Measurements from ENCODE around the gene ULBP2.
"Not testable (repeated sequence)": the region's sequence is repeated elsewhere in the genome, so short reads cannot be mapped to it uniquely, and the experiment has no call there.

ULBP2 gene

DNA sequence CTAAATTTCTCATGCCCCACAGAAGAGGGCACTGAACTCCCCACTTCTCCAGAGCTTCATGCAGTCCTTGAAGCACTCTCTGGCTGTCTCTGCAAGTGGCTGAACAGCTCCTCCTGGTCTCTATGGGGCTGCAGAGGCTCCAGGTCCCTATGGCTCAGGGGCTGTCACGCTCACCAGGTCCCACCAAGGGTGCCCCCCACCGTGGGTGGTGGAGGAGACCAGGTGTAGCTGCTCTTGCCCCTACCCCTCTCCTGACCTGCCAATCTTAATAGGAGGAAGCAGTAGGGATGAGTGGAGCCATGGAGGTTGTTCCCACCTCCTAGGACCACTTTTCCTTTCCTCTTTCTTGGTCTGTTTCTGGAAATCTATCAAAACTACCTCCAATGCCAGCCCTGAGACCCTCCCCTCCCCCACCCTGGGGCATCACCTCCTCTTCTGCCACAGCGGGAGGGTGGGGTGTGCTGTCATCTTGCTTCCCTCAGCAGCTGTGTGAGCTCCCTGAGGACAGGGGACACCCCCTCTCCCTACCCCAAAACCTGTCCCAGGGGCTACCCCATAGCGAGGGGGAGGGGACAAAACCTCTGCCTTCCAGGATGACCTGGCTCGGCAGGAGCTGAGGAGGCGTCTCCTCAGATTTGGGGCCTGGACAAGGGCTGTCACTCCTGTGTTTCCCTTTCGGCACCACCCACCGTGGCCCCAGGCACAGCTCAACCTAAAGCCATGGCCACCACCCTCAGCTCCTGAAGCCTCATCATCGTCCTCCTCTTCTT, 31.9 kb upstream of the ULBP2 start:
- DNase-seq, result no peak

DNA sequence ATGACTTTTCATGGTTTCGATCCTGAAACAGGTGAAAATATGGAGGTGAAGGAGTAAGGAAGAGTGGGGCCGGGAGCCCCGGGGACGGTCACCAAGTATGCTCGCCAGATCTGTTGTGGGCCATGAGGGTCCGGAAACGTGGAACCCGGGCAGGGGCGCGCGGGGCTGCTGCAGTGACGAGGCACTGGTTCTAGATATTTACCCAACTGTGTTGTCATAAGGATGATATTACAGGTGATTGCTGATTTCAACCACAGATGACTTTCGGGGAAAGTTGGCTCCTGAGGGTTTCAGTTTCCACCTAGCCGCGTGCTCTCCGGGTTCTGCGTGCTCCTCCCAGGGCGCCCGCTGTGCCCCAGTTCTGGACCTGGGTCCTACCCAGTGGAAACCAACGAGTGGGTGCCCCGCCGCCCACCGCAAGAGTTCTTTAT, 31.1 kb upstream of the ULBP2 start:
- DNase-seq, result no peak

DNA sequence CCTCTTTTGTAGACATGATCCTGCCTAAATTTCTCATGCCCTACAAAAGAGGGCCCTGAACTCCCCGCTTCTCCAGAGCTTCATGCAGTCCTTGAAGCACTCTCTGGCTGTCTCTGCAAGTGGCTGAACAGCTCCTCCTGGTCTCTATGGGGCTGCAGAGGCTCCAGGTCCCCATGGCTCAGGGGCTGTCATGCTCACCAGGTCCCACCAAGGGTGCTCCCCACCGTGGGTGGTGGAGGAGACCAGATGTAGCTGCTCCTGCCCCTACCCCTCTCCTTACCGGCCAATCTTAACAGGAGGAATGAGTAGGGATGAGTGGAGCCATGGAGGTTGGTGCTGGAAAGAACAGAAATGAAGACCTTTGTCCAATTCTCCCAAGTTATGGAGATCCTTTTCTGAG, 29.1 kb upstream of the ULBP2 start:
- not testable (repeated sequence) for DNase-seq

DNA sequence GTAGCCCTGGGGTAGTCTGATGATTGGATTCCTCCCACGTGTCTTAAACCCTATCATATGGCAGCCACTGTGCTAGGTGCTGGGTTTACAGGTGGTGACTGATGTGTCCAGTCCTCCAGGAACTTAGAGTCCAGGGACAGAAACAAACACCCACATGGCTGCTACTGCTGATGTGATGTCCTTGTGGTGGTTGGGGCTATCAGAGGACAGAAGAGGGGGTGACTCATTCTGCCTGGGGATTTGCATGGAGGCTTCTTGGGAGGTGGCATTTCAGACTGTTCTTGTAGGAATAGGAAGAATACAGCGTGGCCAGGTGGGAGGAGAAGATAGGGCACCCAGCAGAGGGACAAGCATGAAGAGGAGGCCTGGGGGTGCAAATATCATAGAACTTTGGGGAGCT, 28.7 kb upstream of the ULBP2 start:
- peak; percentile 44 for DNase-seq

DNA sequence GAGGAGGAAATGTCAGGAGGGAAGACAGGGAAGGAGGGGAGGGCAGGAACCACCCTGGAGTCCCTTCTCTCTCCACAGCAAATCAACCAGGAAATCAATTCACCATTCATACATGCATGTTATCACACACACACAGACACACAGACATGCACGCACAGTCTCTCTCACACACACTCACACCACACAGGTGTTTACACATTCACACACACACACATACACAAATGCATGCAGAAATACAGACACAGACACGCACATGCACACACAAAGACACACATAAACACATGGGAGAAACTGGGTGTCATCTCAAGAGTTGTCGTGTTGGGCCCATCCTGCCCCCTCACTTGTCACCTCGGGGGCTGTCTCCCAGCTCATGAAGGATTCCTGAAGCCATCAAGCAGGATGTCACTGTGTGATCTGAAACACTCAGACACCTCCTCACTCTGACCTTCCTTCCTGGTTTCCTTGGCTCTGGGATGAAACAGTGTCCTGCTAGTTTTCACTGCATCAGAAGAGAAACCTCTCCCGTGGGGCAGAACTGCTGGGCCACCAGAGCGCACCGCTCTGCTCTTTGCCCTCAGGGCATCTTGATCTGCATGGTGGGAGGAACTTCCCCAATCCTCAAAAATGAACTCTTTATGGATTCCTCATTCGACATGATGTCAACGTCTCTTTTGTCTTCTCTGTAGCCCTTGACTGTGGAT, 28.1 kb upstream of the ULBP2 start:
- DNase-seq, result no peak

DNA sequence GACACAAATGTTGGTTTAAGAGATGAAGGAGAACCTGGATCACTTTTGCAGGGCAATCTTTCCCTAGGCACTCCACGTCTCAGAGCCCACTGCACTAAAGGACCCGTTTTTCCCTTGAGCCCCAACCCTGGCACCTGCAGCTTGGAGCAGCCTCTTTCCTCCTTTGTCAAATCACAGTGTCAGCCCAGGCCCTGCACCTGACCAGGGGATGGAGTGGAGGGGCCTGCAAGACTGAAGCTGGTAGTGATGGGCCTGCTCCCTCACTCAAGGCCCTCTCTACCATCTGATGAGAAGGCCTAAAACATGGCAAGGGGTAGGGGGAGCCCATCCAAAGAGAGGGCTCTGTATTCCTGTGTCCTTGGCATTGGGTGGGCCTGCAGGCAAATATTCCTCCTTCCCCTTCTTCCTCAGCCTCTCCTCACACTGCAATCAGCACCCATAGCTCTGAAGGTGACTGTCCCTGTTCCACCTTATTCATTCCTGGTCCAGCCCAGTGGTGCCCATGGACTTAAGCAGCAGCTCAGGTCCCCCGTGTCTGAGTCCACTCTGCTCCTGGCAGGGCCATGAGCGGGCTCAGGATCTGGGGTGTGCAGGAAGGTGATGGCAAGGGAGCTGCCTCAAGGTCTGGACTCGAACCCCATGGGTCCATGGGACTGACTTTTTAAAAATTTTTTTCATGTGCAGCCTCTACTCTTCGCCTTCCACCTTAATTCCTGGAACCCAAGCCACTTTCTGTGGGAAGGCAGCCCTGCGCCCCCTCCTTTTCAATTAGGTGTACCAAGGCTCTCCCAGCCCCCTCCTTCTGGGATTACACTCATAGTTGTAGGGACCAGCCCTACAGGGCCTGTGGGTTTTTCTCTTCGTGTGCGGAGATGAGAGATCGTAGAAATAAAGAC, 25.6 kb upstream of the ULBP2 start:
- no peak for DNase-seq

DNA sequence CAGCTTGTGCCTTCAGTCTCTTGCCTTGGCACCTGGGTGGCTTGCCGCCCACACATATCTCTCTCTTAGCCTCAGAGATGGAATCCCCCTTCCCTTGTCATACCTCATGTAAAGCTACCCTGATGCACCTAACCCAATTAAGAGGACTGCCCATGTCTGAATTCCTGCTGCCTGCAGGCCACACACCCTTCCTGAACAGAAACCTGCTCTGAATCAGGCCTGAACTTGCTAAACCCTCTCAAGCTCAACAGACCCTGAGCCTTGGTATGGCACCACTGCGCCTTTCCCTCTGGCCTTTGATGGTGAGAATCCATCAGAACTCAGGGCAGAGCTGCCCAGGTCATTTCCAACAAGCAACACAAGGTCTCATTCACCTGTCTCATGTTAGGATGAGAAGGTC, 24.1 kb upstream of the ULBP2 start:
- DNase-seq, result no peak

DNA sequence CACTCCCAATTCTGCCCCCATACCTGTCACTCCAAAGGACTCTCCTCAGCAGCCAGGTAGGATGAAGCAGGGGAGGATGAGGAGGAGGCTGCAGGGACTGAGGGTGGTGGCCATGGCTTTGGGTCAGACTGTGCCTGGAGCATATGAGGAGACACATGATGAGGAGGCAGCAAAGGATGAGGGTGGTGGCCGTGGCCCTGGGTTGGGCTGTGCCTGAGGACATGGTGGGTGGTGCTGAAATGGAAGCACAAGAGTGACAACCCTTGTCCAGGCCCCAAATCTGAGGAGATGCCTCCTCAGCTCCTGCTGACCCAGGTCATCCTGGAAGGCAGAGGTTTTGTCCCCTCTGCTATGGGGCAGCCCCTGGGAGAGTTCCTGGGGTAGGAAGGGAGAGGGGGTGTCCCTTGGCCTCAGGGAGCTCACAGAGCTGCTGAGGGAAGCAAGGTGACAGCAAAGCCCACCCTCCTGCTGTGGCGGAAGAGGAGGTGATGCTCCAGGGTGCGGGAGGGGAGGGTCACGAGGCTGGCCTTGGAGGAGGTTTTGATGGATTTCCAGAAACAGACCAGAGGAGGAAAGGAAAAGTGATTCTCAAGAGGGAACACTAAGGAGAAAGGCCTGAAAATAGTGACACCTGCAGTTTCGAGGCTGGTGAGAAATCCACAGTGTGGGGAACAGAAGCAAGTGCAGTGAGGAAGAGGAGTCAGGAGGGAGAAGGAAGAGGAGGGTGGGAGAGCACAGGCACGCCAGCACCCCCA, 23.5 kb upstream of the ULBP2 start:
- no peak for DNase-seq

DNA sequence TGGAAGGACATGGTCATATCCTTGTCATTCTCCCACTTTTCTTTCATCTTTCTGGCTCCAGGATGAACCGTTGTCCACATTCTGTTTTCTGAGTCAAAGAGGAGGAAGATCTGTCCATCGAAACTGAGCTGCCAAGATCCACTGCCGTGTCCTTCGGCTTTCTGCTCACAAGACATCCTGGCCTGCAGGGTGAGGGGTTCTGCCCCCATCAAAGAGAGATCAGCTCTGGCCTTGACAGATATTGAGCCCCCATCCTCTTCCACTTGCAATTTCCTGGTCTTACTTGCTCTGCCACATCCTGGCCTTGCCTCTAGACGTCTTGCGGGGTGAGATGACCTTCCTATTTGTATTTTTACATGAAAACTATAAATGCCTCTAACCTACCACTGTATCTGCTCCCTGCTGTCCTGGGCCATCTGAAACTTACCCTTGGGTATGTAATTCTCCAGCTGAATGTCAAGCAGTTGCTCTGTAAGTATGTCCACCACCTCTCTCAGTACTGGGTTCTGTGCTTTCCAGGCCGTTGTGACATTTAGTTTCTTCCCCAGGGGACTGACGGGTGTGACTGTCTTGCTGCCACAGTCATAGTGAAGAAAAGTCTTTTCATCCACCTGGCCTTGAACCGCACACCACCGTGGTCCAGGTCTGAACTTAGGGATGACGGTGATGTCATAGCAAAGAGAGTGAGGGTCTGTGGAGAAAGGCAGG, 22.5 kb upstream of the ULBP2 start:
- DNase-seq, result not testable (repeated sequence)

DNA sequence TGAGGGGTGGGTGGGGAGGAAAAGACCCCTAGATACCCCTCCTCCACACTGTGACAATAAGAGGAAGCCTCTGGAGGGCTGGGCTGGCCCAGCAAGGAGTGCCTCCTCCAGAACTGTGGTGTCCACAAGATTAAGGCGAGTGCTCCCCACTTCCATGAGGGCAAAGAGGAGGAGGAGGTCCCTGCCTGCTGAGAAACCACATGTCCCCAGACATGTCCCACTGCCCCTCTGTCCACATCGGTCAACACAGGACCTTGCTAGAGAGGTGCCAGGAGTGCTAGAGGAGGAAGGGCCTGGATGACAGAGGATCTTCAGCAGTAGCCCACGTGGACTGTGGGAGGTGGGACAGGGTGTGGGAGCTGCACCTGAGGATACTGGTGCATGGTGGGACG, 22.0 kb upstream of the ULBP2 start:
- no peak for DNase-seq

DNA sequence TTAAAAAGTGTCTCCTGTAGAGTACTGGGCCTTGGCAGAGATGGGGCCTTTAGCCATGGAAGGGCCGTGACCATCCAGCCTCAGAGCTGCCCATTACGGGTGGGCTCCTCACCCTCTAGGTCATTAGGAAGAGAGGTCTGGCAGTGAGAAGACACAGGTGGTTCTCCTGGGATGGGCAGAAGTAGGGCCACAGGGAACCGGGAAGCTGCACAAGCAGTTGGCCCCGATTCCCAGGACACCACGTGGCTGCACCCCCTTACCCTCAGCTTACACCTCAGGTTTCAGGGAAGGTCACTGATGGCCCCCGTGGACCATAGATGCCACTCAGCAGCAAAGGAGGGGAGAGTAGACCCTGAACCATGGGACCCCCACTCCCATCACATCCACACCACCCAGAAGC, 20.5 kb upstream of the ULBP2 start:
- DNase-seq, result no peak

DNA sequence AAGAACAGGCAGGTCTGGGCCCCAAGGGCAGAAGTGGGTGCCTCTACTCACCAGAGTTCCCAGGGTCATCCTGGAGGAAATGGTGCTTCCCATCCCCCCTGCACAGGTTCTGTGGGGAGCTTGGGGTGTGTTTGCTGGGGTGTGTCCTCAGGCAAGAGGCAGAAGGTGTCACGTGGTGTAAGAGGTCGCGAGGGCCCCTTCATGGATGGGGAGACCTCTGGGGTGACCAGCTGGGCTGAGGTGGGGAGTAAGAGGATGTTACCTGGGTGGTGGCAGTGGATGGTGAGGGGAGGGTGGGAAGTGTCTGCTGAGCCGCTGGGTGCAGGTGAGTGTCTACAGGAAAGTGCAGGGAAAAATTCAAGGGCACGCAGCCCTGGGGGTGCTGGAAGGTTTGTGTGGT, 19.7 kb upstream of the ULBP2 start:
- not testable (repeated sequence) for DNase-seq

DNA sequence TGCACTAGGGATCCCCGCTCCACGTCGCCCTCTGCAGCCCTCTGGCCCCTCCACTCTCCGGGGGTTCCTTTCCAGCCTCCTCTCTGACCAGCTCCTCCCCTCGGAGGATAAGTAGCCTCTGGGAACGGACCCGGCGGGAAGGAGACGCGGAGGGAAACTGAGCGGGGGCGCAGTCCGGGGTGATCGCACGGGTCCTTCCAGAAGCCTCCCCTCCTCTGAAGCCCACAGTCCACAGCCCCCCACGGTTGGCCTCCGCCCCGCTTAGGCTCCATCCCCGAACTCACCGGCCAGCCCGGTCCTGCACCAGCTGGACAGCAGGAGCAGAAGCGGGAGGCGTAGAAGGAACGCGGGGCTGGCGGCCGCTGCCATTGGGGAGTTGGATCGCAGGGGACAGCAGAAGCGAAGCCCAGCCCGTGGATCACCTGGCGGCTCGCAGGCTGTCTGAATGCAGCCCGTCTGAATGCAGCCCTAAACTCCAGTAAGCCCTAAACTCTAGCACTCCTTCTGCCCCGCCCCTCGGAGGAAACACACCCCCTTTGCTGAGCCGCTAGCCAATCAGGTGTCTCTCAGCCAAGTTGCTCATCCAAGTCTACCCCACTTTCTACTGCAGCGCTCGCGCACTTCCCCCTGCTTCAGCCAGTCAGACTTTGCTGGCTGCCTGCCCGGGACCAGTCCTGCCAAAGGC, 19.0 kb upstream of the ULBP2 start, which contains the start of gene RAET1G:
Gene RAET1G (minus strand): TSS at position 480 of the 685 bp plus-strand sequence. CDS start 111 bp downstream, at position 369.
- DNase-seq, result peak; percentile 96

DNA sequence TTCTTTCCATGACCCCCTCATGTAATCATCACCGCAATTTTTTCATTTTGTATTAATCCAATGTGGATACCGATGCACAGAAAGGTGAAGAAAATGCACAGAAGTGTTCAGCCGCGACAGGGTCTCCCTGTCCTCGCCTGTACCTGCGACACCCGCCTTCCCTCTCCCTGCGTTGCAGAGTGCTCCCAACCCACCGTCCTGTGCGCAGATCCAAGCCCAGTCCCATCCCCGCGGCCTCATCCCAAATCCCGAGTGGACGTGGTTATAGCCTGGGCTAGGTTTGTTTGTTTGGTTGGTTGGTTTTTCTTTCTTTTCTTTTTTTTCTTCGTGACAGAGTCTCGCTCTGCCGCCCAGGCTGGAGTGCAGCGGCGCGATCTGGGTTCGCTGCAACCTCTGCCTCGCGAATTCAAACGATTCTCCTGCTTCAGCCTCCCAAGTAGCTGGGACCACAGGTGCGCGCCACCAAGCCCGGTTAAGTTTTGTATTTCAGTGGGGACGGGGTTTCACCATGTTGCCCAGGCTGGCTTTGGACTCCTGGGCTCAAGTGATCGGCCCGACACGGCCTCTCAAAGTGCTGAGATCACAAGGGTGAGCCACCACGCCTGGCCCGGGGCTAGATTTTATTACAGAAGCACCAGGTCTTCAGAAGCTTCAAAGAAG, 18.4 kb upstream of the ULBP2 start:
- no peak for DNase-seq

DNA sequence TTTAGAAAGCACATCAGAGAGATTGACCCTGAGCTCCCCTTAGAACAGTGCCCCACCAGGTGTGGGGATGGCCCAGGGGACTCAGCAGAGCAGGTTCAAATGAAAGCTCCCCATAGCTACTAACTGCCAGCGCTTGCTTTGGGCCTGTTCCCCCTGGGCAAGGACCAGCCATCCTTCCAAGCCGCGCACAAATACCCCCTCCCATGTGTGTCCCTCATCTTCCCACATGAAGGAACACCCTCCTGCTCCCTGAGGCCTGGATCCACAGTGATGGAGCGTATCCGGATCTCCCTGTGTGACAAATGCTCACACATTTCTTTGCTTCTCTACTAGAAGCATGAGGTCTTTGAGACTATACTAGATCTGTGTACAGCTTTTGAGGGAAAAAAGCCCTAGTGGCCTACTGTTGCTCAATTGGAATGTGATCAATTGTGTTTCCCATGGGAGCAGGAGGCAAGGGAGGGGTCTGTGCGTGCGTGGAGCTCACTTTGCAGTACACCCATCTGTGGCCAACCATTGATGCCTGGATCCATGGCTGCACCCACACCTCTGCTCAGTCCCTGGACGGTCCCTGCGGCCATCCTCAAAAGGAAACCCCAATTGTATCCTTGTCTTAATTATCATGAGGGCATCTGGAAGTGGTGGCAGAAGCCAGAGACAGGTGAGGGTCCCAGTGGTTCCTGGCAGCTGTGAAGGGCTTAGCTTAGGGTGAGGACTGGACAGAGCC, 17.4 kb upstream of the ULBP2 start:
- DNase-seq, result no peak

DNA sequence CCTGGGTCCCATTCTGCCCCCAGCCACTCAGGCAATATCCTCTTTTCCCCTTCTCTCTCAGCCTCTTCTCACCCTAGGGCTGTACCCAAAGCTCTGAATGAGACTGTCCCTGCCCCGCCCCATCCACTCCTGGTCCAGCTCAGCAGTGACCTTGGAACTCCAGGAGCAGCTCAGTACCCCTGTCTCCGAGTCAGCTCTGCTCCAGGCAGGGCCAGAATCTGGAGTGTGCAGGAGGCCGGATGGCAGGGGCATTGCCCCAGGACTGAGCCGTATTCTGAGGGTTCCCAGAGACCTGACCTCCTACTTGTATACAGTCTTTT, 16.9 kb upstream of the ULBP2 start:
- no peak for DNase-seq

DNA sequence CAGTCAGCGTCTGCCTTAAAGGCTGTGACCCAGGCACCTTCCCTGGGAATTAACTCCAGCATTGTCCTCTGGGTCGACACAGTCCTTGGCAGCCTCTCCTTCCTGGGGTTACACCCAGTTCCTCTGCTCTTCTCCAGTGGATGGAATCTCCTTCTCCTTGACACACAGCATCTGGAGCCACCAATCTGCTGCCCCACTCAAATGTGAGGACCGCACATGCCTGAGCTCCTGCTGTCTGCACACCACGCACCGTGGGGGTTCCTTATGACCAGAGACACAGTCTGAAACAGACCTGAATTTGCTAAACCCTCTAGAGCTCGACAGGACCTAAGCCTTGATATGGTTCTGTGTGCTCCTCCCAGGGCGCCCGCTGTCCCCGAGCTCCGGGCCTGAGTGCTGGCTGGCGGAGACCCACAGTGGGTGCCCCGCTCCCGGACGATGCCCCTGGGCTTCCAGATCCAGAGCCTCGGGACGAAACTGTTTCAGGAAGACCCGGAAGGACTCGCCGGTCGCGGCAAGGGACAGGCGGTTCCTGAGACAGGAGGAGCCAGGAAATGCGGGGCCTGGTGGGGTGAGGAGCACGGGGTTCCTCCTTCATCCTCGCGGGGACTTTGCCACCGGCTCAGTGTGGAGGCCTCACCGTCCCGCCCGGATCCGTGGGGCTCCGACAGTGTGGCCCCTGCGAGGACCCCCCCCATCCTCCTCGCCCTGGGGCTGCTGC, 16.4 kb upstream of the ULBP2 start:
- no peak for DNase-seq

DNA sequence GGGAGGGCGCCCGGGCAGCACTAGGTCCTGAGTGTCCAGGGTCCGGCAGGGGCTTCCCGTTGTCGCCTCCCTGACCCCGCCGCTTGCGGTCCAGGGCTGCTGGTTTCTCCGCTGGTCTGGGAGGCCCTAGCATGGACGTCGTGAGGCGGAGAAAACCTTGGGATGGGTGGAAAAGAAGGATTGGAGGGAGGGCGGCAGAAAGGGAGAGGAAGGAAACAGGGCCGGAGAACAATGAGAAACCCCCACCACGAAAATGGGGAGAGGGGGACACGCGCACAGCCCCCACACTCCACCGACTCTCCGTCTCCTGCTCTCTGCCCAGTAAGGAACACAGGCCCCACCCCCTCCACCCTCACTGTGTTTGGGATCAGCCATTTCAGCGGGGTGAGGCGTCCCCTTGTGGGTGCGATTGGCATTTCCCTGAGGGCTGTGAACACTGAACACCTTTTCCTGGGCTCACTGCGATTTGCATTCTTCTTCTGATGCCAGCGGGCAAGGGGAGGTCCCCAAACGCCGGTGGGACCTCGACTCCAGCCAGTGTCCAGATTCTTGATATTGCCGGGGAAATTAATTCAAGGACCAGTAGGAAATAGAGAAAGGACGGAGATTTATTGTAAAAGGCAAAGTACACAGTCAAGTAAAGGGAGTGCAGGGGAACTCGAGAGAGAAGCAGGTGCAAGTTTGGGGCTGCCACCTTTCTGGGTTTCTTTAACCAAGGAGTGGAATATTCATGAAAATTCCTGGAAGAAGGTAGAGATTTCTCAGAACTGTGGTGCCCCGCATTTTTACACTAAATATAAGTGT, 15.6 kb upstream of the ULBP2 start:
- DNase-seq, result peak; percentile 93

DNA sequence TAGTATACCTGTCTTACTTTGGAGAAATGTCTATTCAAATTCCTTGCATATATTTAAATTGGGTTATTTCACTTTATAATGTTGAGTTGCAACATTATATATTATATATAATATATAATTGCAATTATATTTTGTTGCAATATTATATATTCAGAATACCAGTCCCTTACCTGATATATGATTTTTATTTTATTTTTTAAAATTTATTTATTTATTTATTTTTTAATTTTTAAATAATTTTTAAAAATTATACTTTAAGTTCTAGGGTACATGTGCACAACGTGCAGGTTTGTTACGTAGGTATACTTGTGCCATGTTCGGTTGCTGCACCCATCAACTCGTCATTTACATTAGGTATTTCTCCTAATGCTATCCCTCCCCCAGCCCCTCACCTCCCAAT, 14.8 kb upstream of the ULBP2 start:
- DNase-seq, result not testable (repeated sequence)

Data from hematopoietic multipotent progenitor cell treated with erythropoietin and hydrocortisone succinate and interleukin-3 and kit ligand, for 6 days (in vitro differentiated cells).